GM20000 (cell line): Measurements from ENCODE around the gene ACAA2.

Experiments
- DNase-seq: peaks from one replicate; pipeline ENCODE4 v3.0.0; 2012; ENCODE audit warnings: low spot score
- CTCF ChIP-seq: IDR thresholded peaks from 2 replicates; pipeline ENCODE4 v1.5.1; 2012; ENCODE audit warnings: mild to moderate bottlenecking, control low read depth; ENCODE audit errors: extremely low read depth, missing control alignments

Gene ACAA2

GRCh38 chr18:49845629-49846360 is 32.5 kb upstream of the ACAA2 start:
- no peak for TF ChIP-seq CTCF
- no peak for DNase-seq

GRCh38 chr18:49844903-49845302 is 31.6 kb upstream of the ACAA2 start:
- no peak for DNase-seq
- no peak for TF ChIP-seq CTCF

GRCh38 chr18:49843778-49844625 is 30.7 kb upstream of the ACAA2 start:
- no peak for DNase-seq
- TF ChIP-seq CTCF = no peak

- no peak for DNase-seq
- no peak for TF ChIP-seq CTCF
Observed at GRCh38 chr18:49843131-49843530, 29.8 kb upstream of the ACAA2 start.

- TF ChIP-seq CTCF = no peak
- DNase-seq = no peak
Observed at GRCh38 chr18:49842656-49843055, 29.3 kb upstream of the ACAA2 start.

GRCh38 chr18:49841236-49842217 is 28.2 kb upstream of the ACAA2 start:
- DNase-seq = no peak
- no peak for TF ChIP-seq CTCF
